H7 (cell line): Measurements from ENCODE around the gene UBAP2L. TPM values are rescaled to one million over a fixed set of nuclear protein-coding genes. Genes with fewer than 3 reads are reported as not detected.
"Not testable (repeated sequence)": the region's sequence is repeated elsewhere in the genome, so short reads cannot be mapped to it uniquely, and the experiment has no call there.

Source experiments
- DNase-seq: peaks from one replicate; pipeline ENCODE4 v3.0.0; 2012
- H3K27me3 ChIP-seq: 2 replicates; pipeline ENCODE4 v1.6.0; 2011; ENCODE audit warnings: mild to moderate bottlenecking, low read length; ENCODE audit not compliant: control insufficient read depth, insufficient read depth
- H3K36me3 ChIP-seq: replicated peaks from 2 replicates; pipeline ENCODE4 v1.5.1; 2011; ENCODE audit warnings: low read length; ENCODE audit not compliant: control insufficient read depth, insufficient read depth
- H3K4me3 ChIP-seq: 2 replicates; pipeline ENCODE4 v1.5.1; 2011; ENCODE audit warnings: low read depth, mild to moderate bottlenecking, control low read depth, low read length, moderate library complexity; ENCODE audit not compliant: insufficient read depth
- total RNA-seq: library from RNA; depleted of rRNA; stranded (reverse); fragments of >200 nt; shearing (Covaris generic); gene quantifications from 2 replicates; pipeline ENCODE4 v1.2.3, GENCODE V29; 2014

UBAP2L gene
- total RNA-seq, 1 experiment from 2014 or later: 162 TPM

- Histone ChIP-seq H3K4me3 (no peak overlapping the region), H3K36me3 (no peaks in the 10 kb centered on the region), H3K27me3 (no peaks in the 10 kb centered on the region)
- peak; percentile 65 for DNase-seq
These were observed 34.6 kb upstream of the UBAP2L start for GRCh38 chr1:154186177-154186576.

GRCh38 chr1:154186852-154187501, 33.8 kb upstream of the UBAP2L start:
- Histone ChIP-seq H3K27me3 (no peaks in the 10 kb centered on the region; the same call in 1 of the 2 replicates), H3K4me3 (no peak overlapping the region), H3K36me3 (no peaks in the 10 kb centered on the region)
- peak; percentile 71 for DNase-seq

- Histone ChIP-seq H3K36me3 (no peaks in the 10 kb centered on the region), H3K4me3 (no peak overlapping the region), H3K27me3 (no peaks in the 10 kb centered on the region; the same call in 1 of the 2 replicates)
- DNase-seq: no peak
These were observed 30.2 kb upstream of the UBAP2L start for GRCh38 chr1:154190550-154190949.

DNA sequence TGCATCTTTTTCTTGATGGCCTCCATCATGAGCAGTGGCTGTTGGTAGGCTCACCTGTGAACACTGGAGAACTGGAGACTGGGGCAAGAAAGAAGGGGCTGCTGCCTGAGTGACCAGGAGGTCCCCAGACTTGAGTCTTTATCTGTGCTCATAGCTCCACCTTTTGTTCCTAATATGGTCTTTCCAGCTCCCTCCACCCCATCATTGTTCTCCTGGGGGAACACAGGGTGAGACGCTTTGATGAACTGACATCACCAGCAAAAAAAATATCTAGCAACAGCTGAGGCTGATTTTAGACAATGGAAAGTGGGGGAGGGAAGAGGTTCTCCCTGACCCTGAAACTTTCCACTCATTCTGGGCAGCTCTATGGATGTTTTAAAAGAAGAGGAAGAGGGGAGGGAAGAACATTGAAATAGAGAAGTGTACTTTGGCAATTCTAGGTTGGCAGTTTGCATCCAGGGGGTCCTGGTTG, 28.7 kb upstream of the UBAP2L start, which contains the start of gene TPM3:
Gene TPM3 (minus strand): TSS at position 111 of the 472 bp plus-strand sequence. CDS start 82 bp downstream, at position 29.
- H3K4me3 ChIP-seq: no peak within 1 kb of the TSS
- DNase-seq: no peak
- no peaks in the 10 kb centered on the region; the same call in 1 of the 2 replicates for H3K27me3 ChIP-seq
- H3K36me3 ChIP-seq: no peaks in the 10 kb centered on the region

DNA sequence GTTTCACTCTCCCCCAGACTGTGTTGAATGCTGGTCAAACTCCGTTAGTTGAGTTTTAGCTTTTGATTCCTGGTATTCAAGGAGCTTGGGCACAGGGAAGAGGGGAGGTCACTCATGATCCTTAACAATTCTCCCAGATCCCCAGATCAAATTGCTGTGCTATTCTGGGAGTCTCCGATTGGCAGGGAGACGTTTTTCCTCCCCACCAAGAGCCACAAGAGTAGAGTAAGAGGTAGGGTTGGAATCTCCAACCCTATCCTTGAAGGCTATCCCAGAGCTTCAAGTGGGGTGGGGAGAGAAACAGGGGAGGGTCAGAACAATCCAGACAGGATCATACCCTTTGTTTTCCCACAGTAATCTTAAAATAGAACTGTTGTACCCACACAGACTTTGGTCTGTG, 28.3 kb upstream of the UBAP2L start:
- Histone ChIP-seq H3K36me3 (no peaks in the 10 kb centered on the region), H3K27me3 (no peaks in the 10 kb centered on the region; the same call in 1 of the 2 replicates), H3K4me3 (no peak overlapping the region)
- no peak for DNase-seq

DNA sequence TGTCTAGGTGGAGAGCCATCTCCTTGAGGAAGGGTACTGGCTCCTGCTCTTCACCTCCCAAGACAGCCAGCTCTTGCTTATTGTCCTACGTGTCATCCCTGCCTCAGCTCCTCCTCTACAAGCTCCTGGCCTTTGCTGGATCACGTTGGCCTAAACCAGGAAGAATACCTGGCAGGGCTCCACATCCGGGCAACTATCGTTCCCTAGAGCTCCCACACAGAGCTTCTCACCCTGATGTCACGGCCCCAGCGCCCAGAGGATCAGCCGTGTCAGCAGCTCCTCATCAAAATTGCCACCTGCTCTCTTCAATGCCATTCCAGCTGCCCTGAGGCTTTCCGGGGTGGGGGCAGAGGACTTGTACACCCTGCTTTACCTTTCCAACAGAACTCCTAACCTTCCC, 26.9 kb upstream of the UBAP2L start:
- H3K27me3 ChIP-seq: no peaks in the 10 kb centered on the region; the same call in 1 of the 2 replicates
- H3K4me3 ChIP-seq: no peak overlapping the region
- no peak for DNase-seq
- H3K36me3 ChIP-seq: no peaks in the 10 kb centered on the region

DNA sequence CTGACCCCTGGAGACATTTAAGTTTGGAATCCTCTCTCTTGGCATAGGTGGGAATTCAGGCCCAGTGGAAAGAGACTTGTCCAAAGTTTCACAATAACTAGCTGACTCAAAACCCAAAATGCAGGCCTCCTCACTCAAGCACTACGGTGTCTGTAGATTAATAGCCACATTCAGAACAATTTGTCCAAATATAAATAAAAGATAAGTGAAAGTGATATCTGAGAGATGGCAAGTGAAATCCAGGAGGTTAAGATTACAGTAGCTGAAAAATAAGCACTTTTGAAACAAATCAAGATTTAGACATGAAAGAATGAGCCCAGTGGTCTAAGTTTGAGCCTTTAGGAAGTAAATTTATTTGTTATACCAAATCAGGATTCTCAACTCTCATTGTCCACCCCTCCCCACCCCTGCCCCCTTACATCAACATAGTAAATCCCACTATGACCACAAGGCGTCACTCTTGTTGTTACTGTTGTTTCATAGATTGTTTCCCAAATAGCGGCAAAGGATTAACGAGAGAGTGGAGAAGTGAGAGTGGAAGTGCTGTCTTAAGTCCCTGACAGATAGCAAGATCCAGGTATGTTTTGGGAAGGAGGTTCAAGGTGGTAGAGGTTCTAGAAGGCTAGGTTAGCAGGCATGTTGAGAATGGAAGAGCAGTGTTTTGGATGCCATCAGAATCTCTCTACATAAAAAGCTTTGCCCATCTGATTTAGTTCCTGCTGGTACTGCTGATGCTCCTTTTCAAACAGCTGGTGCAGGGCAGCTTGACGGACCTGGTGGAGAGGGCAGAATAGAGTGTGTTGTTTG, 21.8 kb upstream of the UBAP2L start:
- peak; percentile 80 for DNase-seq
- H3K36me3 ChIP-seq: no peaks in the 10 kb centered on the region
- no peak overlapping the region for H3K4me3 ChIP-seq
- no peaks in the 10 kb centered on the region; the same call in 1 of the 2 replicates for H3K27me3 ChIP-seq

- no peaks in the 10 kb centered on the region; the same call in 1 of the 2 replicates for H3K27me3 ChIP-seq
- no peak overlapping the region for H3K4me3 ChIP-seq
- no peaks in the 10 kb centered on the region for H3K36me3 ChIP-seq
- no peak for DNase-seq
These were observed 21.2 kb upstream of the UBAP2L start for GRCh38 chr1:154199563-154199879.

DNA sequence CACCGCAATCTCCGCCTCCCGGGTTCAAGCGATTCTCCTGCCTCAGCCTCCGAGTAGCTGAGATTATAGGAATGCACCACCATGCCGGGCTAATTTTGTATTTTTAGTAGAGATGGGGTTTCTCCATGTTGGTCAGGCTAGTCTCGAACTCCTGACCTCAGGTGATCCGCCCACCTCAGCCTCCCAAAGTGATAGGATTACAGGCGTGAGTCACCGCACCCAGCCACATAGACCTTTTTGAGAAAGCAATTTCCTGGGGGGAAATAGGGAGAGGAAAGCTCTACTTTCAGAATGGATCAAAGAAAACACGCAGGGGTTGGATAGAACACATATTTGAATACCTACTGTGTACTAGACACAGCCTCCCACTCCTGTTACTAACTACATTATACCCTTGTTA, 15.0 kb upstream of the UBAP2L start:
- H3K36me3 ChIP-seq: peaks cover 22% of the 10 kb centered on the region
- H3K27me3 ChIP-seq, DNase-seq, H3K4me3 ChIP-seq: not testable (repeated sequence)

- H3K27me3 ChIP-seq: no peaks in the 10 kb centered on the region
- no peak for DNase-seq
These were observed 14.6 kb upstream of the UBAP2L start, which contains the start of gene CFAP141 for GRCh38 chr1:154206196-154206595. Gene CFAP141, minus strand, starts transcription at chr1:154206333. Its CDS starts 26 bp downstream, at chr1:154206307.

GRCh38 chr1:154207262-154207661, 13.5 kb upstream of the UBAP2L start:
- no peak for DNase-seq
- Histone ChIP-seq H3K36me3 (peaks cover 27% of the 10 kb centered on the region), H3K27me3 (no peaks in the 10 kb centered on the region)

More at GRCh38 chr1:154206196-154206595, 14.6 kb upstream of the UBAP2L start, which contains the start of gene CFAP141:
- Histone ChIP-seq H3K36me3 (peaks cover 23% of the 10 kb centered on the region), H3K4me3 (no peak within 1 kb of the TSS)

GRCh38 chr1:154208677-154209388, 11.9 kb upstream of the UBAP2L start:
- Histone ChIP-seq H3K27me3 (no peaks in the 10 kb centered on the region), H3K4me3 (no peak overlapping the region), H3K36me3 (peaks cover 40% of the 10 kb centered on the region)
- no peak for DNase-seq

More at GRCh38 chr1:154207262-154207661, 13.5 kb upstream of the UBAP2L start:
- no peak overlapping the region for H3K4me3 ChIP-seq

- Histone ChIP-seq H3K27me3 (no peaks in the 10 kb centered on the region), H3K4me3 (no peak overlapping the region), H3K36me3 (peaks cover 35% of the 10 kb centered on the region)
- DNase-seq: no peak
These were observed 8.7 kb upstream of the UBAP2L start for GRCh38 chr1:154212083-154212482.

DNA sequence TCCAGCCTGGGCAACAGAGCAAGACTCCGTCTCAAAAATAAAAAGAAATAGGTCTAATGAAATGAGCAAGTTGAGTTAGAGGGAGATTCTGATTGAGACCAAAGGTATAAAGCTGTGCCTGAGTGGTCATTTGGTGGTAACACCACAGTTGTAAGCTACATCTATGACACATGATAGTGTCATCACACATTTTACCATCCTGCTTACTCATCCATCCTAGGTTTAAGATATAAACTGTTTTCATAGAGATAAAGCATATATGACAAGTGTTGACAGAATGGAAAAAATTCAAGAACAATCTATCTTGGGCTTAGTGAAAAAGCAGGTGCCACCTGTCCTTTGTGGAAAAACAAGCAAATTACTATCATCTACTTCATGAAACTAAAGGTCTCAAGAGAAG, 7.5 kb upstream of the UBAP2L start:
- no peaks in the 10 kb centered on the region for H3K27me3 ChIP-seq
- H3K36me3 ChIP-seq: peaks cover 31% of the 10 kb centered on the region
- DNase-seq: no peak
- H3K4me3 ChIP-seq: no peak overlapping the region
